Tibial artery (tissue), 4 donors: ENCODE results near the gene RNF187.

Source experiments
- DNase-seq, 2 donors: peaks; one replicate each; pipeline ENCODE4 v3.0.0-alpha.2; 2019
- H3K27ac ChIP-seq, 2 donors: fragments of 200-600 bp; sonication (generic) in 1 of 2; 1 replicate in 1 of 2; 2 replicates in 1 of 2; pipeline ENCODE4 v1.5.1; 2018 to 2019; ENCODE audit warnings: mild to moderate bottlenecking in 1 of 2
- H3K27me3 ChIP-seq, 2 donors: fragments of 200-600 bp; sonication (generic) in 1 of 2; one replicate each; pipeline versions ENCODE4 v1.5.1 to v1.6.0; 2016 to 2019
- H3K36me3 ChIP-seq, 3 donors: fragments of 200-600 bp; sonication (generic) in 2 of 3; one replicate each; pipeline ENCODE4 v1.5.1; 2016 to 2019; ENCODE audit warnings: mild to moderate bottlenecking in 2 of 3
- H3K4me1 ChIP-seq, 4 donors: fragments of 200-600 bp; sonication (generic) in 2 of 4; 1 replicate in 3 of 4; 2 replicates in 1 of 4; pipeline ENCODE4 v1.5.1; 2016 to 2019
- H3K4me3 ChIP-seq, 2 donors: fragments of 200-600 bp; sonication (generic) in 1 of 2; 1 replicate in 1 of 2; 2 replicates in 1 of 2; pipeline ENCODE4 v1.5.1; 2018 to 2019; ENCODE audit warnings: mild to moderate bottlenecking in 2 of 2
- H3K9me3 ChIP-seq, 3 donors: fragments of 200-600 bp; sonication (generic) in 1 of 3; one replicate each; pipeline ENCODE4 v1.5.1; 2016 to 2019
- CTCF ChIP-seq, 2 experiments: fragments of 200-600 bp in 1 of 2; fragments of 450-650 bp in 1 of 2; IDR thresholded peaks; one replicate each; pipeline ENCODE4 v1.5.1; 2017 to 2019; ENCODE audit warnings: antibody characterized with exemption in 2 of 2, mild to moderate bottlenecking in 1 of 2, moderate library complexity in 1 of 2
- intact Hi-C: fragments of 100-400 bp; cut with DNase I; formaldehyde crosslinking; loops from one replicate; pipeline ENCODE4 v1.15.0; 2023; ENCODE audit warnings: low total_unique reads

RNF187 gene

GRCh38 chr1:228472655-228473054, 14.5 kb upstream of the RNF187 start:
- peaks cover 0 to 53% of the 10 kb centered on the region in 2 donors for H3K27me3 ChIP-seq
- H3K9me3 ChIP-seq = no peaks in the 10 kb centered on the region
- no peaks in the 10 kb centered on the region for H3K4me1 ChIP-seq
- no peak for TF ChIP-seq CTCF (IDR thresholded peaks at IDR 0.05)
- H3K27ac ChIP-seq = no peak overlapping the region
- H3K4me3 ChIP-seq = no peak overlapping the region
- H3K36me3 ChIP-seq = no peaks in the 10 kb centered on the region
- DNase-seq = no peak
- intact Hi-C loops = no loop called here

- no peaks in the 10 kb centered on the region for H3K36me3 ChIP-seq
Observed at GRCh38 chr1:228474507-228474906, 12.7 kb upstream of the RNF187 start.

GRCh38 chr1:228475812-228476211, 11.4 kb upstream of the RNF187 start:
- Histone ChIP-seq H3K4me3 (no peak overlapping the region), H3K27me3 (peaks cover 0 to 23% of the 10 kb centered on the region in 2 donors), H3K36me3 (no peaks in the 10 kb centered on the region), H3K9me3 (no peaks in the 10 kb centered on the region), H3K4me1 (no peaks in the 10 kb centered on the region), H3K27ac (no peak overlapping the region)
- intact Hi-C loops = no loop called here
- no peak for DNase-seq
- no peak for TF ChIP-seq CTCF (IDR thresholded peaks at IDR 0.05)

More at GRCh38 chr1:228474507-228474906, 12.7 kb upstream of the RNF187 start:
- Histone ChIP-seq H3K4me1 (no peaks in the 10 kb centered on the region), H3K9me3 (no peaks in the 10 kb centered on the region), H3K27ac (no peak overlapping the region), H3K27me3 (peaks cover 0 to 36% of the 10 kb centered on the region in 2 donors), H3K4me3 (no peak overlapping the region)
- DNase-seq = no peak
- TF ChIP-seq CTCF (IDR thresholded peaks at IDR 0.05) = no peak
- intact Hi-C loops = no loop called here

DNA sequence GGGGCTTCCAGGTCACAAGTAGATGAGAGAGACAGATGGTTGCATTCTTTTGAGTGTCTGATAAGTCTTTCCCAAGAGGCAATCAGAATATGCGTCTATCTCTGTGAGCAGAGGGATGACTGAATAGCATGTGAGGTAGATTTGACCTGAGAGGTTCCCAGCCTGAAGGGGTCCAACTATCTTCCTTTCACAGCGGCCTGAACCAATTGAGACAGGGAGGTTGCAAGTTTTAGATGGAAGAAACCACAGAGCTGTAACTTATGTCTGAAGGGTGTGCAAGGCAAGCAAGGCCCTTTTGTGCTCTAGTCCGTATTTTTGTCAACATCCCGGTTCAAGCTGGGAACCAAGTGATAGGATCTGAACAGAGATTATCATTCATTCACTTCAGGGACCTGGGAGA, 9.9 kb upstream of the RNF187 start:
- no peak overlapping the region for H3K27ac ChIP-seq
- intact Hi-C loops = no loop called here
- no peaks in the 10 kb centered on the region for H3K4me1 ChIP-seq
- H3K9me3 ChIP-seq = no peaks in the 10 kb centered on the region
- no peak for DNase-seq
- H3K36me3 ChIP-seq = no peaks in the 10 kb centered on the region
- H3K4me3 ChIP-seq = no peak overlapping the region
- H3K27me3 ChIP-seq = peaks cover 0 to 9% of the 10 kb centered on the region in 2 donors
- no peak for TF ChIP-seq CTCF (IDR thresholded peaks at IDR 0.05)

GRCh38 chr1:228478326-228478725, 8.9 kb upstream of the RNF187 start:
- Histone ChIP-seq H3K4me1 (no peaks in the 10 kb centered on the region), H3K27ac (no peak overlapping the region), H3K9me3 (no peaks in the 10 kb centered on the region), H3K27me3 (peaks cover 0 to 6% of the 10 kb centered on the region in 2 donors), H3K36me3 (no peaks in the 10 kb centered on the region), H3K4me3 (no peak overlapping the region)
- TF ChIP-seq CTCF (IDR thresholded peaks at IDR 0.05) = no peak
- DNase-seq = no peak
- intact Hi-C loops = no loop called here
